ENCODE measurements around the gene APP.
"Not testable (repeated sequence)": the region's sequence is repeated elsewhere in the genome, so short reads cannot be mapped to it uniquely, and the experiment has no call there.

The APP gene

DNA sequence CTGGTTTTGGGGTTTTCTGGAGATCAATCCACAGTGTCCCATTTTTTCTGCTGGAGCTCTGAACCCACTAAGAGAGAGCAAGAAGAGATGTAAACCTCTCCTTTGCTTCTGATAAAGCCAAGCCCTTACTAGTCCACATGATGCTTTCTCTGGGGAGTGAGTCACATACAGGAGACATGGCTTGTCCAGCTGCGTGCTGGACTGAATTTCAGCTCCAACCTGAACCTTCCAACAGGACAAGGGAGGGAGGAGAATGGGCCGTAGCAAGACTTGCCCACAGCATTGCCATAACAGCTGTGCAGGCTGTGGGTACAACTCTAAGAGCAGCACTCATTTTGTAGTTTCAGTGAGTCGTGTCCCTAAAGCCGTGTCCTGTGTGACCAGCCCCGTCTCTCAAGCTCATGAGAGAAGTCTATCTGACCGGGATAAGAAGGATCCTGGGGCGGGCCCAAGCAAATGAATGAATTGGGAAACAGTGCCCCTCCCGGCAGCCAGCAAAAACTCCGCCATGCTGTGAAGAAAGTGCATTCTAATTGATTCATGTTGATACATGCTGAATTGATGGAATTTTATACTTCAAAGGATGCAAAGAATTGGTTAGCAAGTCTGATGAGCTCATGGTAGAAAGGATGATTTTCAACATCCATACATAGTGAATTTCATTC lies 240.6 kb downstream of the APP start:
- no peak for DNase-seq

DNA sequence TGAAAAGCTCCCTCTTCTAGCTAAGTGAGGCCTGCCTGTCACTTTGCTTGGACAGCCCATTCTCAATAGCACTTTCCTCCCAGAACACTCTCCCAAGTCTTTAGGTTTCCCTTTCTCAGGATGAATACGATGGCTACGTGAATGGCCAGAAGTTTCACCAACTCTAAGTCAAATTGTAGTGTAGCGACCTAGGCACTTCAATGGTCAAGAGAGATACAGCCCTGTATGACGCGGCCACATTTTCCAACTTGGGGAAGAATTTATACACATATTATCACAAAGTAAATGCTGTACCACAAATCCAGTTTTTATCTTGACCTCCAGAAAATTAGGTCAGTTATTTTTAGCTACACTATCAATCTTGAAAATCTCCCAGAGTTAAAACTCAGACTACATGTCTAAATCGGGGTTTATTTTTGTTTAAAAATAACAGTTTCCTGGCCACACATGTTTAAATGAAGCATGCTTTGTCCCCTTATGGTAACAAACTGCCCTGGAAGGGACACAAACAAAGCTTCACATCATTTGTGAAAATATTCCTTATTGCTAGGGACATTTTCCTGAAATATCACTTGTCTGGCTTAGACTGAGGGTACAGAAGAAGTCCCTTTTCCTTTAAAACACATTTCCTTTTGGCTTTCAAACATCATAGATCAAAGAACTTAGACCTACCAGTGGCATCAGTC lies 243.2 kb downstream of the APP start:
- no peak for DNase-seq

DNA sequence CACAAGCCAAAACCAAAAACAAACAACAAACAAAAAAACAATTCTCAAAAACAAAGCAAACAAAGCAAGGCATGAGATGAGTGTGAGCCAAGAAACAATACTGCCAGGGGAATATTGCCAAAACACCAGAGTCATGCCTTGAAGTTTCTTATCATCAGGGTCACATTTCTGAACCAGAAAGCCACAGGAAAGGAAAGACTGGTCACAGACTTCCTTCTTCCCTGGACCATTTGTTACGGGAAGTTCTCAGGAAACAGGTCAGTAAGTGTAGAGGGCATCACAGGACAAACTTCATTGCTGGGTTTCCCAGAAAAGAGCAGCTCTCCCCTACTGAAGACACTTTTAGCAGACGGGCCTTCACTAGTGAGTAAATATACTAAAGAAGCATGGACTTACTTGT lies 244.6 kb downstream of the APP start:
- no peak for DNase-seq

DNA sequence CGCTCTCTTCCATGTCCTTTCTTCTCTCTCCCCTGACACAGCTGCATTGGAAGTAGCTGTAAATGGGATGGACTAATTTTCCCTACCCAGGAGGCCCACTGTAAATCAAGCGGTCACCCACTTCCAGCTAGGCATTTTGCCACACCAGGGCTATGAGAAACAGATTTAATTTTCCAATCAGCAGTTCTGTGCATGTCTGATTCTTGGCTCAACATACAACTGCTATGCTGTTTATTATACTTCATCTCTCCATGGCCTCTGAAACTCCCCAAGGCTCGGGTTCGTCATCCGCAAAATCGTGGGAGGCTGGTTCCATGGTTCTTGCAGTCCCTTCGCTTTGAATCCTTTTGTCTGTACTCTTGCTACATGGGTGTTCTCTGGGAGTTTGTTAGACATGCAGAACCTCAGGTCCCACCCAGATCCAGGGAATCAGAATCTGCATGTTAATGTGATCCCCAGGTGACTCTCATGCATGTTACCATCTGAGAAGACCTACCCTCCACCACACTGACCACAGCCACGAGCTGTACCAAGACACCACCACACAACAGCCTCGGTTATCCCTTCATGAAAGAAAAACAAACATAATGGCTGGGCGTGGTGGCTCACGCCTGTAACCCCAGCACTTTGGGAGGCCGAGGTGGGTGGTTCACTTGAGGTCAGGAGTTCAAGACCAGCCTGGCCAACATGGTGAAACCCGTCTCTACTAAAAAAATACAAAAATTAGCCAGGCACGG lies 245.3 kb downstream of the APP start:
- DNase-seq, result no peak

DNA sequence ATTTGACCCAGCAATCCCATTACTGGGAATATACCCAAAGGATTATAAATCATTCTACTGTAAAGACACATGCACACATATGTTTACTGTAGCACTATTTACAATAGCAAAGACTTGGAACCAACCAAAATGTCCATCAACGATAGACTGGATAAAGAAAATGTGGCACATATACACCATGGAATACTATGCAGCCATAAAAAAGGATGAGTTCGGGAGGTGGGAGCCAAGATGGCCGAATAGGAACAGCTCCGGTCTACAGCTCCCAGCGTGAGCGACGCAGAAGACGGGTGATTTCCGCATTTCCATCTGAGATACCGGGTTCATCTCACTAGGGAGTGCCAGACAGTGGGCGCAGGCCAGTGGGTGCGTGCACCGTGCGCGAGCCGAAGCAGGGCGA lies 252.4 kb downstream of the APP start:
- not testable (repeated sequence) for DNase-seq

DNA sequence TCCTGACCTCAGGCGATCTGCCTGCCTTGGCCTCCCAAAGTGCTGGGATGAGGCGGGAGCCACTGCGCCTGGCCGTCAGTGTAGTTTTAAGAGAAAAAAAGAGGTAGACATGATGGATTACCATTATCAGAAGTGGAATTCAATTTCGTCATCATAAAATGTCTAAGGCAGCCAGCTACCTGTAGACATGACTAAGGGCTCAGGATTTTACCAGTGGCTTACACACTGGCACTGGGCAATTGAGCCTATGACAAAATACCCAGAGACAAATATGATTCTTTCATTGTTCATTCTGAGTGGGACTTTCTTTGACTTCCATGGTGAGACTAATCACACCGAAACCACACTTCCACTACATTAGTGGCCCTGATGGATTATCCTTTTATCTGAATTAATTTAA lies 254.3 kb downstream of the APP start:
- no peak for DNase-seq

DNA sequence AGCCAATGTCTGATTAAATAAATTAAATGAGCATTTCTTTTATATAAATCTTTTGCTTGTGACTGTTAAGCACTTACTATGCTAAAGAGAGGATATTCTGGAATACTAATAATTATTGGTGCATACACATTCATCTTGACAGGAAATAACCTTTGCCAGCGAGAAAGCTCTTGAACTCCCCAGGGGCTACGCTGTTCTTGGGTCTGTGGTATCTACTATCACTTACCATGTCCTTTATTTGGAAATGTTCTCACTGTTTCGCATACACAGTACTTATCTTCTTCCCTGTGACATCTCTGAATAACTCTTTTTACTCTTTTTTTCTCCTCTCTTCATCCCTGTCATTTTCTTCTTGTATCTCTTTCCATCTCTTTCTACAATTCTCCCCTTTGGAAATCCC lies 257.1 kb downstream of the APP start:
- DNase-seq, result no peak

DNA sequence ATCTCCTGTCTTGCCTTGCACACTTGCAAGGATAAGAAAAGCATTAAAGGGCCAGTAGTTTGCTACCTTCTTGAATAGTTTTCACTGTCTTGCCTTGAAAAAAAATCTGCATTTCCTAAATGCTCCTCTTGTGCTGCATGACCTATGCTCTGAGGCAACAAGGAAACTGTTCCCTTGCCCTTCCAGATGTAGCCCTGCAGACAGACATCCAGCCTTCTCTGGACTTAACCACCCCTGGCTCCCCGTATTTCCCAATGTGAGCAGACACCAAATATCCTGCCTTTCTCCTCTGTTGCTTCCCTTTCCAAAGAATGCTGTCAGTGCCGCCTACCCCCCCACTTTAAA lies 258.2 kb downstream of the APP start:
- DNase-seq, result no peak

DNA sequence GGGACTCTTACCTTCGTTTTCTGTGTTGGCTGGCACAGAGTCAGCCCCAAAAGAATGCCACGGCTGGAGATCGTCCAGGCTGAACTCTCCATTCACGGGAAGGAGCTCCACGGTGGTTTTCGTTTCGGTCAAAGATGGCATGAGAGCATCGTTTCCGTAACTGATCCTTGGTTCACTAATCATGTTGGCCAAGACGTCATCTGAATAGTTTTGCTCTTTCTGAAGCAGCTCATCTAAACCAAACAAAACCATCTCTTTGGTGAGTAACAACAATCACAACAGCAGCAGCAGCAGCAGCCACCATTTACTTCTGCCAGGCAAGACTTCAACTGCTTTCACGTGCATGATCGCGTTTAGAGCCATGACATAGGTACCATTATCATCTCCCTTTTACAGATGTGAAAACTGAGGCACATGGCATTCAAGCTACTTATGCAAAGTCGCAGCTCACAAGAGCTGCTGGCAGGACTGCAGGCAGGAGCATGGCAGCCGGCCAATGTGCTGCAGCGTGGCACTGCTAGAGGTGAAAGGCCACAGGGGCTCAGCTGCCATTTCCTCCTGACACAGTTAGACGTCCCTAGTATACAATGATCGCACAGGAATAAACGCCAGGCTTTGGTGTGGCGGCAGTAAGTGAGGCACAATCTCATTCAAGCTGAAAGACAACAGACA lies 258.7 kb downstream of the APP start:
- no peak for DNase-seq

DNA sequence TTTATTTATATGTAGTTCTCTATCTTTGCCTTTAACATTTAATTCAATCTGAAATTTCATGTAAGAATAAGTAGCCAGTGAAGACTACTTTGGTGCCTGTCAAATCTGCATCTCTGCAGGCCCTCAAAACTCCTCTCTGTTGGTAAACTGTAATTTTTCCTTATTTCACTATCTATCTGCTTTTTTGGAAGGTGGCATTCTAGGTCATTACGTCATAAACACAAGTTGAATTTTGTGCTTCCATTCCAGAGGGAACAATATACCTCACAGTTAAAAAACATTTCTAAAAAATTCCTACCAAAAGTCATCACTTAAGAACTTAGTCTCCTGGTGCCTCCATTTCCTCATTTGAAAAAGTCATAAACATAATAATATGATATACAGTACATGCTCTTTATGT lies 259.8 kb downstream of the APP start:
- no peak for DNase-seq

DNA sequence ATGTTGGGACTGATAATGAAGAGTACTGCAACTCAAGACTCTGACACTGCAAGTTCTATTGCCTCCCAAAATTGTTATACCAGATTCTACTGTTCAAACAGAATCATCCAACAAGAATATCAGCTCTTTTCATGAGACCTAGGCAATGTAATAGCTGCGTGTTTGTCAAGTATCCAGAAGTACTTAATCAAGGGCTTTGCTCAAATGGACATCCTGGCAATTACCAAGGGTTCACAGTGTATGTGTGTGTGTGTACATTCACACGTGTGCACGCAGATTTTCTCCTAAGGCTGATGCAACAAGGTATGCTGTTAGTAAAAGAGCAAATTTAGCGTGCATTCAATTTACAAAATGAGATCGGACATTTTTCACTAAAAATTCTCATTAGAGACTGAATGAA lies 261.2 kb downstream of the APP start:
- DNase-seq, result no peak

DNA sequence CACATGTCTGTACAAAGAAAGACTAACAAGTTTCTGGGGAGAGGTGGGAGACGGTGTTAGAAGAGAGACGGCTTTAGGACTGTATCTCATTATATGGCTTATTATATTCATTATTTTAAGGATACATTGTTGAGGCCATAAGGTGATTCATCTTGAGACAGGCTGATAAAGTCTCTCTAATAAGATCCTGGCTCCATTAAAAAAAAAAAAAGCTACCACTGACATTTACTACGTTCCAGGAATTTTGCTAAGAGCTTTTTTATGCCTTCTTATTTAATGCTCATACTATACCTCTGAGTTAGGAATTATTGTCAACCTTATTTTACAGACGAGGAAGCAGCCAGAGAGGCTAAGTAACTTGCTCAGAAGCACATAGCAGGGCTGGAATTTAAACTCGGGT lies 262.1 kb downstream of the APP start:
- DNase-seq, result no peak

DNA sequence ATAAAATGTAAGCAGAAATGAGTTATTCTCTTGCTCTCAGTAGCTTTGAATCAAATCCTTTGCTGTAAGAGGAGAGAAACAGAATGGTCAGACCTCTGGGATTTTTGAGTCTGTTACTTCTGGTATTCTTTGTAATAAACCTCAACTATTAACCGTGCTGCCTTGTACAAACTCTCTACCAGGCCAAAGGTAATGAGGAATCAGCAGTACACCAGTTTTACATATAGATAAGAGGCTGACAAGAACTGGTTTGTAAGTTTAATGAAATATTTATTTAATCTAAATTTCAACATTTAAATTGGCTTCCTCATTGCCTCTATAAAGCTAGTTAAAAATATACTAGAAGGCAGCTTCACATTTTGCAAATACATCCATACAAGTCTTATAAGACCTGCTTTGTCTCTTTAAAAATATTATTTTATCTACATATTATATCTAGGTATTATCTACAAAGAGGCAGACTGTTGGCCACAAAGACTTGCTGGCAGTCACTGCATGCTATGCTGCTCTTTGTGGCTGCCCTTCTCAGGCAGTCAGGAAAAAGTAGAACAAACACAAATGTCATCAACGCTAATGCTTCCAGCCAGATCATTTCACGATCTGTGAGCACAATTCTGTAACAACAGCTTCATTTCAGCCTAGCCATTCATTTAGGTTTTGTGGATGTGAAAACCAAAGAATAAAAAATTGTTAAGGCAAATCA lies 262.8 kb downstream of the APP start:
- DNase-seq, result no peak

DNA sequence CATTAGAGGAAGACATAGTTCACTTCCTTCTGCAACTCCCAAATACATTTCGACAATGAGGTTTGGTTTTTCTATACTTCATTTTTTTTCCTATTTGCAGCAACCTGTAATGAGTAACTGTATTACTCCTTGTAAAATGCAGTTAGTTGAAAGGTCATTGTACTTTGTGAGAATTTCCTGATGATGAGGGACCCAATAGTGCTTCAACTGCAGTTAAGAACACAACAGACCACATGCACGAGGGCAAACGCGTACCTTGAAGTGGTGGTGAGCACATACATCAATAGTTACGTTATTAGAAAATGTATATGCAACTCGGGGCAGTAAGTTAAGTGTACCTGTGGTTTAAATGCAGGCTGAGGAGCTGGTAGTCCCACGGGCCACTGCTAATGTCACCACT lies 264.0 kb downstream of the APP start:
- no peak for DNase-seq

DNA sequence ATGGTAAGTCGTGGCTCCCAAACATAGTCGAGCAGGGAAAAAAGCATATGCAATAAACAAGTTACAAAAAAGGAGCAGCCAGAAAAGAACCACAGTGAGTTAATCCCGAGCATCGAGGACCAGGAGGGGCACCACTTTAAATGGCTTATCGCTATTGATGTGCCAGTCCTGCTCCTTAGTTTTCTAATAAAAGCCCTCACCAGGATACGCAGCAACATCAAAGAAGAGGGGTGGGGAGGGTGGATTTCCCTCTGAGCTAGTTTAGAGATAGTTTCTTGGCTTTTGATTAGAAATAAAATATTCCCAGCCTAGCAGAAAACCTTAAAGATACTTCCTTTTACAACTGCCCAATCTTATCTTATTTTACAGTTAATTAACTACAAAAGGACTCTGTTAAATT lies 265.4 kb downstream of the APP start:
- DNase-seq, result no peak

DNA sequence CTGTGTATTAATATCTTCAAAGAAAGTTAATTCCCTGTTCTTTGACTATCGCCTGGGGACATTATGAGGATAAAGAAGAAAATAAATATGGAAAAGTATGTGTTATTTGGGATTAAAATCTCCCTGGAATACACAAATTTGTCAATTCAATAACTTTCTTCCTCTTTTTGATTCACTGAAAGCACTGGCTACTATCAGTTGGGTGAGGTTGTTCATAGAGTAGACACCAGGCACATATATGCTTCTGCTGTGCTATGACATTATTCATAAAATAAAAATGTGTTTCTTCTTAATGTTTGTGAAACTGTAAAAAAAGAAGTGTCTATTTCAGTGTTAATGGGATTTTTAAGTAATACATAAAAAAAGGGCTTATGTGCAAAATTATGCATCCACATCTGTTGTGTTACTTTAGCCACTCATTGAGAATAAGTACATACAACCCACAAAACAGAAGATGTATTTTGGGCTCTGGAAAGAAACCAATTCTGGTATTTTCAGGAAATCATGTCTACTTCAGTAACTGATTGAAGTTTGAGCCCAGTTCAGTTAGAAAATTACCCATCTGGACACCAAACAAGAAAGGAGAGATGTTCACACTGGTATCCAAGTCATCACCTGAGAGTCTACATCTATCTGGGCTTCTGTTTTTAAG lies 266.4 kb downstream of the APP start:
- no peak for DNase-seq

DNA sequence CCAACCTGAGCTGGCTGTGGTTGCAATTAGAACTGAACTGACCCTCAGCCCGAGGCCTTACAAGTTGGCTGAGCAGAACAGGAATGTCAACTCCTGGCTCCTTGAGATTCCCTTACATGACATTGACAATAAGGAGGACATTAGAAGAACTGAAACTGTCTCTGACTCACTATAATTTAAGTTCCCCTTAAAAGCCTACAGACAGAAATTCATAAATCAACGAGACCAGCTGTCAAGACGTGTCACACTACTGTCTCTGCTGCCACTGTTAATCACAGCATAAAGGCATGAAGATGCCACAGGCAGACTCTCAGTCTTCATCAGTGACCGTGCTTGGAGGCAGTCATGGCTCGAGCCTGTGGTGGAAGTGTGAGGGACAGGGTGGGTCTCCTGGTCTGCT lies 267.0 kb downstream of the APP start:
- DNase-seq, result no peak

DNA sequence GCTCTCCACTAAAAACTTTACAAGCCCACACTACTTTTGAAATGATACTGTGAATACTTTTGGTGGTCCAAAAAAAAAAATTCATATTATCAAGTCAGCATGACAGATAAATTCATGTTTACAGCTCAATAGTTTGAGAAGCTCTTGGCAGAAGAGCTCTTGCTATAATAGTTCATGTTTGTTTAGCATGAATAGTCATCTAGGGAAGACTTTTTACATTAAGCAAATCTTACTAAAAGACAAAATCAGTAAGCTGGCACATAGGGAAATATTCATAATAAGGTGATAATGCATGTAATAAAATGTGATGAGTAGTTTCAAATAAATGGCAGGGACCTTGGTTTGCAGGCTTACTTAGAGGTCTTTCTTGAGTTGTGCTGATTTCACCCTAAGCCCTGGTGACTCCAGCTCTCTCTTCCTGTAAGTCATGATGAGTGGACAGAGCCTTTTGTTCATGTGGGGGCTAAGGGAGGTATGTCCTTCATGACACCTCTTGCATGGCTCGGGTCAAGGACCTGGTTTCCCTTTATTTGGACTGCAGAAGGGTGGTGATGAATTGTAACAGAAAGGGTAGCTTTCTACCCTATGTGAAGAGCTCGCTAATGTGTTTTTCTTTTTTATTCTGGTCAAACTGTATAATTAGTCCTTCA lies 269.1 kb downstream of the APP start:
- no peak for DNase-seq

DNA sequence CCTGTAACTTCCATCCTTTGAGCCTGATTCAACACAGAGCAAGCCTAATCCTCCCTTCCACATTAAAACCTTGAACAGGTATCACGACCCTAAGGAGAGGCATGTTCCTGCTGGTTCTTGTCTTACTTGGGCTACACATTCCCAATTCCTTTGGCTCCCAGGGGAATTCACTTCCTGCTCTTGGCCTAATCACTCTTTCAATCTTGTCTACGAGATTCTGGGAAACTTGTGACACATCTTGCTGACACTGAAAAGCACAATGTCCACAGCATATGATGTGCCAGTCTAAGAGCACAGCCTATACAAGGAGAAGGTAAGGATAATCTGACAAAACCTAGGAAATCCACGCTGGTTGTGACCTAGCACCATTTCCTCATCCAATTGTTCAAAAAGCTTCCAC lies 271.9 kb downstream of the APP start:
- no peak for DNase-seq

DNA sequence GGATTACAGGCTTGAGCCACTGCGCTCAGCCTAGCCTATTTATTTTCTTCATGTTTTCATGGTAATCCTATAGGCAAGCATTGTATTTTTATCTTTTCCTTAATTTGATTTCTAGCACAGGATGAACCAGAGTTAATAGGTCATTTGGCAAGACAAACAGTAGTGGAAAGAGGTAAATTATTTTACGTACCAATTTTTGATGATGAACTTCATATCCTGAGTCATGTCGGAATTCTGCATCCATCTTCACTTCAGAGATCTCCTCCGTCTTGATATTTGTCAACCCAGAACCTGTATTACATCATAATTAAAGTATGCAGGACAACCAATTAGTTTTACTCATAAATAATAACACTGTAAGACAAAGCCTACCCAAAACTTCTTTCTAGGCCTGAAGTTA lies 273.2 kb downstream of the APP start:
- DNase-seq, result no peak

DNA sequence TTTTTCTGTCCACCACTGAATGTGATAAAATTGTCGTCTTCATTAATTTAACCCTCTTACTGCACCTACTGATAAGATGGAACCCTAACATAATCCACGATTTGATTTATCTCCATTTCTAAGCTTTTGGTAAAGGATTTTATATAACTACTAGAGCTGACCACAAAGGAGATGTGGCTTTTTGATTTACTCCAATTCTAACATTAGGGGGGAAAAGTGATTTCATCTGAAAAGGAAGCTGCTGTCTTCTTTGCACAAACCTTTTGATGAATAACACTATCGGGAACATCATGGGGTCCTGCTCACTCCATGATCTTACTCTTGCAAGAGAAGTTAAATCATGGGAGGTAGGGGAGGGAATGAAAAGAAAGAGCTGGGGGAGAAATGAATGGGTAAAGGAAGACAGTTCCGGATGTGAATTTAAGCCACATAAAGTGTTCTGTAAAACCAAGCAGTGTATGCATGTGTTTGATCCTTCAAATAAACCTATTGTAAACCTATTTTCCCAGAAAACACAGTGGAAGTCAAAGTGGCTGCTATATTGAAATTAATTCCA lies 274.0 kb downstream of the APP start:
- no peak for DNase-seq

All from right forelimb (tissue), 1 donor.